ENCODE data around the gene LRRC14B.
"Not testable (repeated sequence)": the region's sequence is repeated elsewhere in the genome, so short reads cannot be mapped to it uniquely, and the experiment has no call there.

LRRC14B gene

DNA sequence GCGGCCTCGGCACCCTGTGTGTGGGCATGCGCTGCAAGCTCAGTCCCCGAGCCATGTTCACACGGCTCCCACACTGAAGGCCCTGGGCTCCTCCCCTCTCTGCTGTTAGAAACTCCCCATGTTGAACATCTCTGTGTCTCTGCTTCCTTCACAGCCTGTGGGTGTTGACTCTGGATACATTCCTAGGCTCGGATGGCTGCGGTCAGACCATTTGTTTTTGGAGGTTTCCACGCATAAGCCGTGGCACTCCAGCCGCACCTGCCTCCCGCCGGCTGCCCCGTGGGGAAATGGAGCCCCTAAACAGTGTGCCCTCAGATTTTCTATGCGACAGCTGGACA lies 31.2 kb upstream of the LRRC14B start:
- no peak for DNase-seq

- DNase-seq, result no peak
These were observed 30.1 kb upstream of the LRRC14B start for GRCh38 chr5:160921-161802.

DNA sequence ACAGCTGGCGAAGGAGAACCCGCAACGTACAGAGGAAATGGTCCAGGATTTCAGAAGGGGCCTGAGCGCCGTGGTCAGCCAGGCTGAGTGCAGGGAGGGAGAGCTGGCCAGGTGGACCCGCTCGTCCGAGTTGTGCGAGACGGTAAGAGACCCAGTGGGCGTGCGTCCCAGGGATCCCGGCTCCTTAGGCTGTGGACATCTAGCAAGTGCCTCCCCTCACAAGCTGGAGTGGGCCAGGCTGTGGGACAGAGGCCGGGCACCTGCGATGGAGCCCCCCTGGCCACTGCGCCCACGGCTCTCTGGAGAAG lies 29.5 kb upstream of the LRRC14B start:
- DNase-seq, result no peak

- no peak for DNase-seq
These were observed 29.1 kb upstream of the LRRC14B start for GRCh38 chr5:162190-162564.

DNA sequence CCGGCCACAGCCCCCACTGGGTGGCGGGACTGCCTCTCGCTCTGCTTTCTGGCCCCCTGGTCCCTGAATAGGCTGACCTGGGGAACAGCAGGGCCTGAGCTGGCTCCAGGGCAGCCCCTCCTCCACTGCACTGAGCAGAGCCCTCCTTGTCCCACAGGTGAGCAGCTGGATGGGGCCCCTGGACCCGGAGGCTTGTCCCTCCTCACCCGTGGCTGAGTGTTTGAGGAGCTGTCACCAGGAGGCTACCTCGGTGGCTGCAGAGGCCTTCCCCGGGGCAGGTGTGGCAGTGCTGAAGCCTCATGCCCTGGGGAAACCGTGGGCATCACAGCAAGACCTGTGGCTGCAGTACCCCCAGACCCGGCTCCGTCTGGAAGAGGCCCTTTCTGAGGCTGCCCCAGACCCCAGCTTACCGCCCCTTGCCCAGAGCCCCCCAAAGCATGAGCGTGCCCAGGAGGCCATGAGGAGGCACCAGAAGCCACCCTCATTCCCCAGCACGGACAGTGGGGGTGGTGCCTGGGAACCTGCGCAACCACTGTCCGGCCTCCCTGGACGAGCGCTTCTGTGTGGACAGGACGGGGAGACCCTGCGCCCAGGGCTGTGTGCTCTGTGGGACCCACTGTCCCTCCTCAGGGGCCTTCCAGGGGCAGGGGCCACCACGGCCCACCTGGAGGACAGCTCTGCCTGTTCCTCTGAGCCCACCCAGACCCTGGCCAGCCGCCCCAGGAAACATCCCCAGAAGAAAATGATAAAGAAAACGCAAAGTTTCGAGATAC lies 28.5 kb upstream of the LRRC14B start:
- no peak for DNase-seq

- DNase-seq, result no peak
These were observed 28.0 kb upstream of the LRRC14B start for GRCh38 chr5:163338-163620.

DNA sequence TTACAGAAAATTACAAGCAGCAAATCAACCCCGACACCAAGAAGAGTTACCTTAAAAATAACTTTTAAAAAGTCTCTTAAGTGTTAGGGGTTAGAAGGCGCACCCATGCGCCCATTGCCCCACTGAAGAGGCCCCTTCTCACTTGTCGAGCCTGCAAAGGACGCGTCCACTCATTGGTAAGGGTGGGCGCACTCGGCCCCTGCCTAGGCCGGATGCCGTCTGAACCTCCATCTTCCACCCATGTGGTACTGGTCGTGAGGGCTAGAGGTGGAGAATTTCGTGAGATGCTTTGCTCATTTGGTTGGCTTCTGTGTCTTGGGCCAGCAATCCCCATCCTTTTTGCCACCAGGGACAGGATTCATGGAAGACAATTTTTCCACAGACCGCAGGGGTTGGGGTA lies 27.5 kb upstream of the LRRC14B start:
- no peak for DNase-seq

- no peak for DNase-seq
These were observed 27.1 kb upstream of the LRRC14B start for GRCh38 chr5:164244-164643.

DNA sequence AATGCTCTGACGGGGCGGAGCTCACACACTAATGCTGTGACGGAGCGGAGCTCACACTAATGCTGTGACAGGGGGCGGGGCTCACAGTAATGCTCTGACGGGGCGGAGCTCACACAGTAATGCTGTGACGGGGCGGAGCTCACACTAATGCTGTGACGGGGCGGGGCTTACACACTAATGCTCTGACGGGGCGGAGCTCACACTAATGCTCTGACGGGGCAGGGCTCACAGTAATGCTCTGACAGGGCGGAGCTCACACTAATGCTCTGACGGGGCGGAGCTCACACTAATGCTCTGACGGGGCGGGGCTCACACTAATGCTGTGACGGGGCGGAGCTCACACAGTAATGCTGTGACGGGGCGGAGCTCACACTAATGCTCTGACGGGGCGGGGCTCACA lies 26.5 kb upstream of the LRRC14B start:
- DNase-seq, result not testable (repeated sequence)

DNA sequence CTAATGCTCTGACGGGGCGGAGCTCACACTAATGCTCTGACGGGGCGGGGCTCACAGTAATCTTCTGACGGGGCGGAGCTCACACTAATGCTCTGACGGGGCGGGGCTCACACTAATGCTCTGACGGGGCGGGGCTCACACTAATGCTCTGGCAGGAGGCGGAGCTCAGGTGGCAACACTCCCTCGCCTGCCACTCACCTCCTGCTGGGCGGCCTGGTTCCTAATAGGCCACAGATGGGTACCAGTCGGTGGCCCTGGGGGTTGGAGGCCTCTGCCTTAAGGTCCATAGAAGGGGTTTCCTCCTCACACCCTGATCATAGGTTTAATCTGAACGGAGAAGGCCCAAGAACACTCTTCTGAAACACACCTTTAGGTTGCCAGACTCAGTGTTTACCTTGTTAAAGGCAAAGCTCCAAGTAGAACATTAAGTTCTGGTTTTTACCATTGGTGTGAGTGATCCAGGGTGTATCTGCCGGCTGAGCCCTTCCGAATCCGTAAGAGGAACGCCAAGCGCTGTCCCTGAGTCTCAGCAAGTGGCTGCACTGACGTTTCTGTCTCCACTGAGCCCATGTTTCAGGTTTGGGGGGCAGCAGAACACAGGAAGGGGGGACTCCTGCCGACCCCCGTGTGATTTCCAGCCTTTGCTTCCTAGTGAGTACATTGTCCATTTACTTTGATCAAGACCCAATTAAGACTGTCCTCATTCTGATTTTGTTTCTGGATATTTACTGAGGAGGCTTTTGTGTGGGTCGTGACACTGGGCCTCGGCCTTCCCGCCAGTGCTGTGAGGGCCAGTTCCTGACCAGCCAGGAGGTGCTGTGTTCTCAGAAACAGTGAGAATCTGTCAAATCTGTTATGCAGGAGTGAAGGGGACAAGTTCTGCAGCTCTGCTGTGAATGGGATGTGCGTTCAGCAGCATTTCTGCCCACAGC lies 24.6 kb upstream of the LRRC14B start:
- no peak for DNase-seq

GRCh38 chr5:167511-167910 lies 23.8 kb upstream of the LRRC14B start:
- peak in 1 of 56 donors; percentile 8 for DNase-seq

- no peak for DNase-seq
These were observed 23.2 kb upstream of the LRRC14B start for GRCh38 chr5:167982-168660.

- peak in 2 of 56 donors; percentile 10 to 13 for DNase-seq
These were observed 22.1 kb upstream of the LRRC14B start for GRCh38 chr5:169071-169727.

GRCh38 chr5:169728-170094 lies 21.6 kb upstream of the LRRC14B start:
- DNase-seq, result no peak

DNA sequence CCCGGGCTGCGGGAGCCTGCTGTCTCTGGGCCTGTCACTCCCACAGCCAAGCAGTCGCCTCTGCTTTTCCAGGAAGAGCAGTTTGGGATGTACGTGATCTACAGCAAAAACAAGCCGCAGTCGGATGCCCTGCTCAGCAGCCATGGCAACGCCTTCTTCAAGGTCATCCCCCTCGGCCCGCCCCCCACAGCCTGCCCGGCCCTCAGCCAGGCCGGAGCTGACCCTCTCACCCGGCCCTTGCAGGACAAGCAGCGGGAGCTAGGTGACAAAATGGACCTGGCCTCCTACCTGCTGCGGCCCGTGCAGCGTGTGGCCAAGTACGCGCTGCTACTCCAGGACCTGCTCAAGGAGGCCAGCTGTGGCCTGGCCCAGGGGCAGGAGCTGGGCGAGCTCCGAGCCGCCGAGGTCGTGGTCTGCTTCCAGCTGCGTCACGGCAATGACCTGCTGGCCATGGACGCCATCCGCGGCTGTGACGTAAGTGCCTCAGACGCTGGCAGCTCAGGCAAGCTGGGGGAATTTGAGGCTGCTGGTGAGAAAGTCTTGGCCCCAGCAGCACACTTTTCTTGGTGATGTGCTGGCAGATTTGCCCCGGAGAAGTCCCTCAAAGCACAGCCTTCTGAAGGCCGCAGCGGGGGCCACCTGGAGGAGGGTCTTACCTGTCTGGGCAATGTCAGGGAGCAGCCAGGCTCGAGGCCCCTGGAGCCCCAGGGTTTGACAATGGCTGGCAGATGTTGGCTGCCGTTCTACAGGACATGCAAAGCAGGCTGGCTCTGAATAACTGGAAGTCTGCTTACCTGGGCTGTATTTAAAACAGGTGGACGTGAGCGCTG lies 20.1 kb upstream of the LRRC14B start:
- no peak for DNase-seq

DNA sequence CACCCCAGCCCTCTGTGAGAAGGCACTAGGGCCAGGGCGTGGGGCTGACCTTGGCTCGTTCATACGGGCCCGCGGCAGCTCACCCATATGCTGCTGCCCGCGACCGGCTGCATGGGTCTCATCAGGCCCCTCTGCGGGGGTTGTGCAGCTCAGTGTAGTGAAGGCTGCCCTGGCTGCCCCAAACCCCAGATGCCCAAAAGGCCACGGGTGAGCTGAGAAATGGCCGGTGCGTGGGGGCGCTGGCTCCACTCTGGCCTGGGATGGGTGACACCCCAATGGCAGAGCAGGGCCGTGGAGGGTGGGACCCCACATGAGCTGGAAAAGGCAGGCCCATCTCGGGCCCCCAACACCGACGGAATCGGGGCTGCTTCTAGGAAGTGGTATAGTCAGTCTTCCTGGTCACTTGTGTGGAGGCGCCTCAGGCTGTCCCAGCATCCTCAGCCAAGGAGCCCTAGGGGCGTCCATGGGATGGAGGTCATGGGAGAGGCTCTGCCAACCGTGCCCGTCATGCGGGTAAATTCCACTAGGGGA lies 19.4 kb upstream of the LRRC14B start:
- no peak for DNase-seq

DNA sequence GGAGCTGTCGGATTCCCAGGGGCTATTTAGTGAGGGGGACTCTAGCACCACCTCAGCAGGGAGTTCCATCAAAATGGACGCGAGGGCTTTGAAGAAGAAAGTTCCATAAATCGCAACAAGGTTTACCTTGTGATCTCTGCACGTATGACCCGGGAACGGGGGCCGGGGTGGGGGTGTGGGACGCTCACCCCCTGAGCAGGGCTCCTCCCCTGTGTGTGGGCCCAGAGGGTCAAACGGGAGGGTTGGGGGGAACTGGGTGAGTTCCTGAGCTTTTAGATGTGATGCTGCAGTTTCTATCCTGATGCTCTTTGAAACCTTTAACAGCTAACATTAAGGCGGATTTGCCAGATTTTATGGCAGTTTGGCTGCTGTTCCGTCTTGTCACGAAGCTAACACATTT lies 18.9 kb upstream of the LRRC14B start:
- no peak for DNase-seq

- DNase-seq, result no peak
These were observed 18.4 kb upstream of the LRRC14B start for GRCh38 chr5:172841-173251.

DNA sequence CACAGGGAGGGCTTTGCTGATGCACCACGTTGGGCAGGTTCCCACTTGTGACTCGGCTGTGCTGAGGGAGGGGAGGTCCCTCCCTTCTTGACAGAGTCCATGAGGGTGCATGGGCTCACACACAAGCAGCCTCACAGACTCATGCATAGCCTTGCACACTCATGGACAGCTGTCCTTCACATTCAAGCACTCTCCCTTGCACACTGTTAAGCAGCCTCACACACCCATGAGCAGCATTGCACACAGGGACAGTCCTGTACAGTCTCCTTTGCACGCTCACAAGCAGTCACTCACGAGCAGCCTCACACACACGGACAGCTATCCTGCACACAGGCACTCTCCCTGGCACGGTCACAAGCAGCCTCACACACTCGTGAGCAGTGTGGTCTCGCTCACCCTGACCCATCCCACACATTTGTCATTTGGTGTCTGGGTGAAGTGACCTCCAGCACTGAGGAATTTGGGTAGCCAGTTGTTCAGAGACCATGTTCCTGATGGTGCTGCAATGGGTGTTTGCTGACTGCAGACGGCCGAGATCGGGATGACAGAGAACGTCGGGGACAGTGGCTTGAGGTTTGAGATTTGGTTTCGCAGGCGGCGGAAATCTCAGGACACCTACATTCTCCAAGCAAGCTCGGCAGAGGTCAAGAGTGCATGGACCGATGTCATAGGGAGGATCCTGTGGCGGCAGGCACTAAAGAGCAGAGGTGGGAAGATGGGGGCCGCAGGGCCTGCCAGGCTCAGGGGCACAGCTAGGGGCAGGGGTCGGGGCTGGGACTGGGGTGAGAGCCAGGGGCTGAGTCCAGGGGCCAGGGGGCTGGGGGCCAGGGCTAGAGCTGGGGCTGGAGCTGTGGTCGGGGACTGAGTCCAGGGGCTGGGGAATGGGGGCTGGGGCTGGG lies 17.7 kb upstream of the LRRC14B start:
- no peak for DNase-seq

All from nucleus accumbens (tissue), 56 donors.